Trophoblast cell (in vitro differentiated cells and primary cell): Measurements from ENCODE around the gene DTNB.

Experiments used
- DNase-seq, 2 donors: peaks; one replicate each; pipeline ENCODE4 v3.0.0-alpha.2; 2016
- H2AFZ ChIP-seq: 2 replicates; pipeline ENCODE4 v1.6.1; 2013; ENCODE audit warnings: low read length, moderate library complexity, mild to moderate bottlenecking; ENCODE audit not compliant: insufficient read depth, poor library complexity
- H2AK5ac ChIP-seq: 2 replicates; pipeline ENCODE4 v1.6.1; 2013; ENCODE audit warnings: mild to moderate bottlenecking, low read length
- H2BK120ac ChIP-seq: 2 replicates; pipeline ENCODE4 v1.6.1; 2013; ENCODE audit warnings: low read length, mild to moderate bottlenecking, moderate library complexity; ENCODE audit not compliant: insufficient read depth, poor library complexity
- H2BK12ac ChIP-seq: 2 replicates; pipeline ENCODE4 v1.6.1; 2013; ENCODE audit warnings: mild to moderate bottlenecking, low read length, moderate library complexity
- H2BK5ac ChIP-seq: 2 replicates; pipeline ENCODE4 v1.6.1; 2013; ENCODE audit warnings: low read length, low read depth, moderate library complexity, mild to moderate bottlenecking; ENCODE audit not compliant: poor library complexity
- H3K14ac ChIP-seq: 2 replicates; pipeline ENCODE4 v1.6.1; 2013; ENCODE audit warnings: mild to moderate bottlenecking, low read length
- H3K18ac ChIP-seq: 2 replicates; pipeline ENCODE4 v1.6.1; 2013; ENCODE audit warnings: mild to moderate bottlenecking, low read length
- H3K23ac ChIP-seq: 2 replicates; pipeline ENCODE4 v1.6.1; 2013; ENCODE audit warnings: low read length
- H3K27ac ChIP-seq: 2 replicates; pipeline ENCODE4 v1.5.1; 2013; ENCODE audit warnings: low read depth, mild to moderate bottlenecking, inconsistent platforms, low read length, moderate library complexity
- H3K27me3 ChIP-seq: 2 replicates; pipeline ENCODE4 v1.6.1; 2013; ENCODE audit warnings: inconsistent platforms, mild to moderate bottlenecking, low read length, moderate library complexity; ENCODE audit not compliant: insufficient read depth
- H3K36me3 ChIP-seq, 2 experiments: 1 replicate in 1 of 2; 2 replicates in 1 of 2; pipeline ENCODE4 v1.6.1; 2013; ENCODE audit warnings: low read length in 2 of 2, mild to moderate bottlenecking in 2 of 2, moderate library complexity in 1 of 2; ENCODE audit not compliant: insufficient read depth in 2 of 2, control insufficient read depth in 1 of 2
- H3K4ac ChIP-seq: 2 replicates; pipeline ENCODE4 v1.6.1; 2013; ENCODE audit warnings: low read depth, mild to moderate bottlenecking, low read length, moderate library complexity
- H3K4me1 ChIP-seq, 2 experiments: 1 replicate in 1 of 2; 2 replicates in 1 of 2; pipeline ENCODE4 v1.6.1; 2013; ENCODE audit warnings: low read length in 2 of 2, mild to moderate bottlenecking in 2 of 2, moderate library complexity in 1 of 2; ENCODE audit not compliant: insufficient read depth in 2 of 2, control insufficient read depth in 1 of 2
- H3K4me2 ChIP-seq: 2 replicates; pipeline ENCODE4 v1.6.1; 2013; ENCODE audit warnings: inconsistent platforms, mild to moderate bottlenecking, low read length, moderate library complexity
- H3K4me3 ChIP-seq: 2 replicates; pipeline ENCODE4 v1.5.1; 2013; ENCODE audit warnings: mild to moderate bottlenecking, low read depth, low read length, inconsistent platforms
- H3K79me1 ChIP-seq: one replicate; pipeline ENCODE4 v1.6.1; 2013; ENCODE audit warnings: low read length
- H3K79me2 ChIP-seq: 2 replicates; pipeline ENCODE4 v1.6.1; 2013; ENCODE audit warnings: low read length, mild to moderate bottlenecking; ENCODE audit not compliant: control insufficient read depth, insufficient read depth, poor library complexity
- H3K9ac ChIP-seq: 2 replicates; pipeline ENCODE4 v1.6.1; 2013; ENCODE audit warnings: mild to moderate bottlenecking, low read length
- H3K9me3 ChIP-seq: 2 replicates; pipeline ENCODE4 v1.6.1; 2013; ENCODE audit warnings: low read depth, mild to moderate bottlenecking, control low read depth, inconsistent platforms, low read length; ENCODE audit not compliant: insufficient read depth
- H4K12ac ChIP-seq: 2 replicates; pipeline ENCODE4 v1.6.1; 2013; ENCODE audit warnings: low read depth, mild to moderate bottlenecking, low read length, moderate library complexity
- H4K8ac ChIP-seq: 2 replicates; pipeline ENCODE4 v1.6.1; 2013; ENCODE audit warnings: low read depth, mild to moderate bottlenecking, low read length, moderate library complexity
- H4K91ac ChIP-seq: one replicate; pipeline ENCODE4 v1.6.1; 2013; ENCODE audit warnings: low read depth, mild to moderate bottlenecking, low read length, moderate library complexity
- WGBS: extraction: QIAGEN DNeasy Blood & Tissue Kit; methylation state at CpG from one replicate; pipeline ENCODE4 v1.1.7; 2013; ENCODE audit warnings: missing lambda C conversion rate; ENCODE audit not compliant: insufficient read length, insufficient coverage; ENCODE audit errors: extremely low coverage; 5-methylcytosine and 5-hydroxymethylcytosine counted together

The DTNB gene

GRCh38 chr2:25712455-25712854 lies 39.1 kb upstream of the DTNB start:
- Histone ChIP-seq H3K18ac (no peak overlapping the region), H3K79me1 (no peaks in the 10 kb centered on the region), H3K27me3 (no peaks in the 10 kb centered on the region), H3K14ac (no peak overlapping the region), H3K79me2 (no peaks in the 10 kb centered on the region), H2AK5ac (no peak overlapping the region), H3K9me3 (no peaks in the 10 kb centered on the region), H3K23ac (no peak overlapping the region), H3K36me3 (no peaks in the 10 kb centered on the region), H2AFZ (no peak overlapping the region), H2BK5ac (no peak overlapping the region), H2BK12ac (no peak overlapping the region), H4K12ac (no peak overlapping the region), H3K4me2 (no peak overlapping the region), H3K4ac (no peak overlapping the region), H3K27ac (no peak overlapping the region), H4K8ac (no peak overlapping the region), H3K4me3 (no peak overlapping the region), H3K9ac (no peak overlapping the region), H4K91ac (no peak overlapping the region), H3K4me1 (no peaks in the 10 kb centered on the region), H2BK120ac (no peak overlapping the region)
- no CpG with 5 or more reads among the region's 5 CpGs for WGBS
- no peak for DNase-seq

GRCh38 chr2:25711675-25712354 lies 38.4 kb upstream of the DTNB start:
- no peak overlapping the region for H3K4me3 ChIP-seq
- no peak overlapping the region for H4K91ac ChIP-seq
- no peaks in the 10 kb centered on the region for H3K9me3 ChIP-seq
- H3K27ac ChIP-seq, result no peak overlapping the region
- no peaks in the 10 kb centered on the region for H3K4me1 ChIP-seq
- H3K9ac ChIP-seq, result no peak overlapping the region
- H3K18ac ChIP-seq, result no peak overlapping the region
- WGBS, result no CpG with 5 or more reads among the region's 12 CpGs
- no peak overlapping the region for H2BK12ac ChIP-seq
- H2BK120ac ChIP-seq, result no peak overlapping the region
- H3K23ac ChIP-seq, result no peak overlapping the region
- no peak overlapping the region for H2BK5ac ChIP-seq
- H2AK5ac ChIP-seq, result no peak overlapping the region
- no peaks in the 10 kb centered on the region for H3K36me3 ChIP-seq
- H3K79me2 ChIP-seq, result no peaks in the 10 kb centered on the region
- no peaks in the 10 kb centered on the region for H3K27me3 ChIP-seq
- H3K14ac ChIP-seq, result no peak overlapping the region
- H3K79me1 ChIP-seq, result no peaks in the 10 kb centered on the region
- no peak for DNase-seq
- H4K8ac ChIP-seq, result no peak overlapping the region
- H3K4ac ChIP-seq, result no peak overlapping the region
- H4K12ac ChIP-seq, result no peak overlapping the region
- H2AFZ ChIP-seq, result no peak overlapping the region
- no peak overlapping the region for H3K4me2 ChIP-seq

- no peak overlapping the region for H4K8ac ChIP-seq
- no peak for DNase-seq
- no CpG with 5 or more reads among the region's 3 CpGs for whole genome bisulfite sequencing
Measured at GRCh38 chr2:25710750-25711149, 37.4 kb upstream of the DTNB start.

GRCh38 chr2:25709349-25709748 lies 36.0 kb upstream of the DTNB start:
- Histone ChIP-seq H3K23ac (no peak overlapping the region), H3K4me1 (no peaks in the 10 kb centered on the region), H3K14ac (no peak overlapping the region), H3K27me3 (no peaks in the 10 kb centered on the region), H2AFZ (no peak overlapping the region), H2BK12ac (no peak overlapping the region), H3K9ac (no peak overlapping the region), H4K8ac (no peak overlapping the region), H3K79me1 (no peaks in the 10 kb centered on the region), H2BK120ac (no peak overlapping the region), H3K9me3 (no peaks in the 10 kb centered on the region), H3K4me3 (no peak overlapping the region), H3K4ac (no peak overlapping the region), H2AK5ac (no peak overlapping the region), H3K18ac (no peak overlapping the region), H3K79me2 (no peaks in the 10 kb centered on the region), H2BK5ac (no peak overlapping the region), H4K91ac (no peak overlapping the region), H4K12ac (no peak overlapping the region), H3K4me2 (no peak overlapping the region), H3K27ac (no peak overlapping the region), H3K36me3 (no peaks in the 10 kb centered on the region)
- no peak for DNase-seq
- WGBS, result no CpG with 5 or more reads among the region's 2 CpGs

More at GRCh38 chr2:25710750-25711149, 37.4 kb upstream of the DTNB start:
- no peak overlapping the region for H4K12ac ChIP-seq
- no peaks in the 10 kb centered on the region for H3K27me3 ChIP-seq
- H3K36me3 ChIP-seq, result no peaks in the 10 kb centered on the region
- no peaks in the 10 kb centered on the region for H3K79me1 ChIP-seq
- H4K91ac ChIP-seq, result no peak overlapping the region
- H3K9ac ChIP-seq, result no peak overlapping the region
- no peak overlapping the region for H2AFZ ChIP-seq
- no peaks in the 10 kb centered on the region for H3K9me3 ChIP-seq
- no peaks in the 10 kb centered on the region for H3K4me1 ChIP-seq
- H3K14ac ChIP-seq, result no peak overlapping the region
- H3K79me2 ChIP-seq, result no peaks in the 10 kb centered on the region
- H3K4ac ChIP-seq, result no peak overlapping the region
- no peak overlapping the region for H2BK5ac ChIP-seq
- H3K4me2 ChIP-seq, result no peak overlapping the region
- no peak overlapping the region for H2AK5ac ChIP-seq
- H3K4me3 ChIP-seq, result no peak overlapping the region
- H3K23ac ChIP-seq, result no peak overlapping the region
- no peak overlapping the region for H2BK12ac ChIP-seq
- H3K27ac ChIP-seq, result no peak overlapping the region
- no peak overlapping the region for H3K18ac ChIP-seq
- no peak overlapping the region for H2BK120ac ChIP-seq
